Activated CD4-positive, CD25-positive, alpha-beta regulatory T cell treated with anti-CD3 and anti-CD28 coated beads, Interleukin-2, amount 50 U/mL, for 24 hours (primary cell): ENCODE measurements around the gene TRIM25.

Experiments
- ATAC-seq, 2 donors: fragments of 150-1000 bp; cut with Tn5 transposase; one replicate each; pipeline ENCODE4 v1.10.0; 2021; ENCODE audit warnings: mild to moderate bottlenecking in 1 of 2, moderate library complexity in 1 of 2

The TRIM25 gene

GRCh38 chr17:56925088-56925487, 11.2 kb upstream of the TRIM25 start:
- ATAC-seq: no peak

- ATAC-seq: no peak
These were observed 5.9 kb upstream of the TRIM25 start for GRCh38 chr17:56919717-56920116.

GRCh38 chr17:56918916-56919315, 5.1 kb upstream of the TRIM25 start:
- peak; percentile 25 to 27 for ATAC-seq

- ATAC-seq: no peak
These were observed 3.9 kb upstream of the TRIM25 start for GRCh38 chr17:56917559-56918296.

GRCh38 chr17:56914581-56915273, 878 bp upstream of the TRIM25 start:
- no peak for ATAC-seq

- peak; percentile 40 to 47 for ATAC-seq
These were observed 439 bp downstream of the TRIM25 start for GRCh38 chr17:56913353-56913866.

GRCh38 chr17:56913000-56913311, 893 bp downstream of the TRIM25 start:
- ATAC-seq: no peak

GRCh38 chr17:56912105-56912999, 1.5 kb downstream of the TRIM25 start:
- ATAC-seq: no peak

GRCh38 chr17:56910509-56911235, 3.2 kb downstream of the TRIM25 start:
- no peak for ATAC-seq

GRCh38 chr17:56909742-56910508, 3.9 kb downstream of the TRIM25 start:
- no peak for ATAC-seq

GRCh38 chr17:56908001-56908542, 5.8 kb downstream of the TRIM25 start:
- peak; percentile 60 to 77 for ATAC-seq

- no peak for ATAC-seq
These were observed 10.3 kb downstream of the TRIM25 start for GRCh38 chr17:56903560-56903959.

GRCh38 chr17:56902348-56902747, 11.5 kb downstream of the TRIM25 start:
- no peak for ATAC-seq

- no peak for ATAC-seq
These were observed 14.4 kb downstream of the TRIM25 start for GRCh38 chr17:56899403-56899802.

- no peak for ATAC-seq
These were observed 15.0 kb downstream of the TRIM25 start for GRCh38 chr17:56898874-56899273.

GRCh38 chr17:56897646-56898424, 16.0 kb downstream of the TRIM25 start:
- ATAC-seq: no peak

GRCh38 chr17:56896968-56897359, 16.9 kb downstream of the TRIM25 start:
- no peak for ATAC-seq

GRCh38 chr17:56896217-56896967, 17.5 kb downstream of the TRIM25 start:
- no peak for ATAC-seq

GRCh38 chr17:56894859-56895455, 18.9 kb downstream of the TRIM25 start:
- no peak for ATAC-seq
